NB4 (cell line): Measurements from ENCODE around the gene UBE2M.

Experiments used
- CTCF ChIP-seq: IDR thresholded peaks from one replicate; pipeline ENCODE4 v1.5.1; 2012; ENCODE audit warnings: low read depth, low read length
- MYC ChIP-seq: IDR thresholded peaks from 2 replicates; pipeline ENCODE4 v1.6.1; 2011; ENCODE audit warnings: low read depth, low read length
- POLR2A ChIP-seq: IDR thresholded peaks from 2 replicates; pipeline ENCODE4 v1.6.1; 2011; ENCODE audit warnings: mild to moderate bottlenecking; ENCODE audit not compliant: insufficient read length; ENCODE audit errors: extremely low read depth

GRCh38 chr19:58571575-58571947, 13.2 kb upstream of the UBE2M start:
- TF ChIP-seq MYC = no peak
- TF ChIP-seq CTCF = no peak
- TF ChIP-seq POLR2A = no peak
